ENCODE data around the gene UGT1A8. TPM values are rescaled to one million over a fixed set of nuclear protein-coding genes. Genes with fewer than 3 reads are reported as not detected.
A peak's percentile ranks its signal among the peaks of the same experiment; 100 is the strongest.

The UGT1A8 gene
- total RNA-seq, 2 experiments from 2014 or later = not detected

DNA sequence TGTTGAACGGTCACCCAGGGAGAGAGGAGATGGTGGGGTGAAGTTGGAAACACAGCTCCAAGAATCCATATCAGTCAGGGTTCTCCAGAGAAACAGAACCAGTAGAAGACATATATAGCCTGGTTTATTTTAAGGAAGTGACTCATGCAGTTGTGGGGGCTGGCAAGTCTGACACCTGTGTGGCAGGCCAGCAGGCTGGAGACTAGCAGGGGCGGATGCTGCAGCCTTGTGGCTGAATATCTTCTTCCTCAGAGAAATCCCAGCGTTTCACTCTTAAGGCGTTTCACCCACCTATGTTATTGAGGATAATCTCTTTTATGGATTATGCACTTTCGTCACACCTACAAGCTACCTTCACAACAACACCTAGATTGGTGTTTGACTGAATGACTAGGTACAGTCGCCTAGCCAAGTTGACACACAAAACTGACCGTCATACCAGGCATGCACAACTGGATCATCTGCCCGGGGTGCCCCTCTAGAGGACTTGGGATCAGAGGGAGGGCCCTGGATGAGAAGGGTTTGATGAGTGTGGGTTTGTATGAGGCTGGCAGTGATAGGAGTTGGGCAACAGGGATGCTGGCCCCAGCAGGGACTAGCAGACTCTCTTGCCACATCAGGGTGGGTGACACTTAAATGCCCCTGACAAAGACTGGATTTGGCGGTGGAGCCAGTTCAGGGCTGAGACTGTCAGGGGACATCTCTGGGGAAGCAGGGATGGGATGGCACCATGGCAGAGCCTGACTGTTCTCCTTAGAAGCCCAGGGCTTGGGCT is 184.1 kb downstream of the UGT1A8 start:
- DNase-seq = no peak
- H3K4me3 Mint-ChIP-seq = no peak overlapping the region
- H3K36me3 Mint-ChIP-seq = no peaks in the 10 kb centered on the region
- H3K27me3 Mint-ChIP-seq = peaks cover 29% of the 10 kb centered on the region
- no peaks in the 10 kb centered on the region for H3K9me3 Mint-ChIP-seq
- H3K27ac Mint-ChIP-seq = no peak overlapping the region
- POLR2A ChIA-PET = no interaction called here
- peak; percentile 92 for ATAC-seq (ENCODE audit: low read depth)
- H3K4me1 Mint-ChIP-seq = peaks cover 7% of the 10 kb centered on the region

DNA sequence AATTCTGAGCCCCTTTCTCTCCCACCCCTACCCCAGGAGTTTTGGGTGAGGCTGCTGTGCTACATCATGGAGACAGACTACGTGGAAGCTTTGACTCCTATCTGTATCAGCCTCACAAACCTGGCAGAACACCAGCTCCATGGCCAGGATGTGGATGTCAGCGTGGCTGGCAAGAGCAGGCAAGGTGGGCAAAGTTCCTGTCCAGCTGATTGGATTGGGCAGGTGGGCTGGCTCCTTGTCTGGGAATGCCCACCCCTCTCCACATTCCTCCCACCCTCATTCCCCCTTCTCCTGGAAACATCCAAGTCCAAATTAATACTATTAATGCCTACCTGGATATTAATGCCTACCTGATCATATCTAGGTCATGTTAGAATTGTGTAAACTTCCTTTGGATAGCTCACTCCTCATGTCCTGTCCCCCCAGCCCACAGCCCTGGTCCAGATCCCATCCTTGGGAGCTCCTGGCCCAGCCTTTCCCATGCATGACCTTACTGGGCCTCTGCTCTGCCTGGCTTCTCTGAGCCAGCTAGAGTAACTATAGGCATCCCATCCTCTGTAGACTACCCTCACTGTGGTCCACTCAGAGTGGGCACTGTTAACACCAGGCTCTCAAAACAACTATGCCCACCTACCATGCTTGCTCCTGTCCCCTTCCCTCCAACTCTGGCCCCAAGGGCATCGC is 184.8 kb downstream of the UGT1A8 start:
- ATAC-seq (ENCODE audit: low read depth) = no peak
- Mint-ChIP-seq H3K36me3 (no peaks in the 10 kb centered on the region), H3K4me1 (peaks cover 7% of the 10 kb centered on the region), H3K4me3 (no peak overlapping the region), H3K27ac (no peak overlapping the region), H3K27me3 (peaks cover 29% of the 10 kb centered on the region), H3K9me3 (no peaks in the 10 kb centered on the region)
- POLR2A ChIA-PET = no interaction called here
- no peak for DNase-seq

DNA sequence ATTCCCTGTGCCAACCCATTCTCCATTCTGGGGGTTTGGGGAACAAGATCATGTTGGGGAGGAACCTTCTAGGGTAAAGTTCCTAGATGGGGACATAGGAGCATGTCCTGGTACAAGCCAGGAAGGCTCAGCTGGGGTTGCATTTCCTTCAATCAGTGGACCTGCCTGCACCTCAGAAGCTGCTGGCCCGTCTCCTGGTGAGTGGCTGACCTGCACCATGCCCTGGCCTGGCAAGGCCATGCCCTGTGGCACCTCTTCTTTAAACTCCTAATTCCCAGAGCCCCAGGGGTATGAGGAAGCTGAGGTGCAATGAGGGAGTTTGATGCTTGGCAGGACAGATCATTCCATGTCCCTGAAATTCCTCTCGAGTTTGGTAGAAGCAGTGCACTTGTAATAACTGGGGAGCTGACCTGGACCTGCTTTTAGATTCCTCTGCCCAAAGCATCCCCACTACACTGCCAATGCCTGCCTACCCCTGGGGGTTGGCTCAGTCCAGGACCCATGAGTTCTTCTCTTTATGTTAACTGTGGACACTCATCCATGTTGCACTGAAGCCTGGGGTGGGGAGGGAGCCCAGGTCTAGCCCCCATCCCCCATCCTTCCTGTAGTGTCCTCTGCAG is 186.0 kb downstream of the UGT1A8 start:
- DNase-seq (no peak), ATAC-seq (ENCODE audit: low read depth) (no peak)
- POLR2A ChIA-PET = no interaction called here
- H3K4me3 Mint-ChIP-seq = no peak overlapping the region
- no peak overlapping the region for H3K27ac Mint-ChIP-seq
- H3K4me1 Mint-ChIP-seq = peaks cover 7% of the 10 kb centered on the region
- H3K9me3 Mint-ChIP-seq = no peaks in the 10 kb centered on the region
- peaks cover 22% of the 10 kb centered on the region for H3K27me3 Mint-ChIP-seq
- no peaks in the 10 kb centered on the region for H3K36me3 Mint-ChIP-seq

DNA sequence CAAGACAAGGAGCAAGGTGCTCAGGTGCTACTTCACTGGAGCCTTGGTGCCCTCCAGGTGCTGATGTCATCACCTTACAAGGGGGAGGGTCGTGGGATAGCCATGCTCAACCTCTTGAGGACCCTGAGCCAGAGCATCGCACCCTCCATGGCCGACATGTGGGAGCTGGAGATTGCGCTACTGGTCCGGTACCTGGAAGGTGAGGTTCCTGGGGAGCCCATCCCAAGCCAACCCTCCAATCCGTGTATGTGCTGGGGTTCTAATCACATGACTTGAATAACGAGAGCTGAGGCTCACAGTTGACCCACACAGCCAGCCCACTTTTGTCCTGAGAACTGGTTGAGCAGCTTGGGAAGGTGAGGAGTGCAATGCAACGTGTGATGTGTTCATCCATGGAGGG is 186.6 kb downstream of the UGT1A8 start:
- POLR2A ChIA-PET = no interaction called here
- Mint-ChIP-seq H3K36me3 (no peaks in the 10 kb centered on the region), H3K27ac (no peak overlapping the region), H3K27me3 (peaks cover 20% of the 10 kb centered on the region), H3K4me3 (no peak overlapping the region), H3K9me3 (no peaks in the 10 kb centered on the region), H3K4me1 (peaks cover 7% of the 10 kb centered on the region)
- DNase-seq = no peak
- no peak for ATAC-seq (ENCODE audit: low read depth)

- DNase-seq (no peak), ATAC-seq (ENCODE audit: low read depth) (no peak)
- POLR2A ChIA-PET = no interaction called here
- Mint-ChIP-seq H3K27ac (no peak overlapping the region), H3K27me3 (peaks cover 20% of the 10 kb centered on the region), H3K36me3 (no peaks in the 10 kb centered on the region), H3K9me3 (no peaks in the 10 kb centered on the region), H3K4me3 (no peak overlapping the region), H3K4me1 (no peaks in the 10 kb centered on the region)
These were observed 189.9 kb downstream of the UGT1A8 start for GRCh38 chr2:233807215-233807865.

DNA sequence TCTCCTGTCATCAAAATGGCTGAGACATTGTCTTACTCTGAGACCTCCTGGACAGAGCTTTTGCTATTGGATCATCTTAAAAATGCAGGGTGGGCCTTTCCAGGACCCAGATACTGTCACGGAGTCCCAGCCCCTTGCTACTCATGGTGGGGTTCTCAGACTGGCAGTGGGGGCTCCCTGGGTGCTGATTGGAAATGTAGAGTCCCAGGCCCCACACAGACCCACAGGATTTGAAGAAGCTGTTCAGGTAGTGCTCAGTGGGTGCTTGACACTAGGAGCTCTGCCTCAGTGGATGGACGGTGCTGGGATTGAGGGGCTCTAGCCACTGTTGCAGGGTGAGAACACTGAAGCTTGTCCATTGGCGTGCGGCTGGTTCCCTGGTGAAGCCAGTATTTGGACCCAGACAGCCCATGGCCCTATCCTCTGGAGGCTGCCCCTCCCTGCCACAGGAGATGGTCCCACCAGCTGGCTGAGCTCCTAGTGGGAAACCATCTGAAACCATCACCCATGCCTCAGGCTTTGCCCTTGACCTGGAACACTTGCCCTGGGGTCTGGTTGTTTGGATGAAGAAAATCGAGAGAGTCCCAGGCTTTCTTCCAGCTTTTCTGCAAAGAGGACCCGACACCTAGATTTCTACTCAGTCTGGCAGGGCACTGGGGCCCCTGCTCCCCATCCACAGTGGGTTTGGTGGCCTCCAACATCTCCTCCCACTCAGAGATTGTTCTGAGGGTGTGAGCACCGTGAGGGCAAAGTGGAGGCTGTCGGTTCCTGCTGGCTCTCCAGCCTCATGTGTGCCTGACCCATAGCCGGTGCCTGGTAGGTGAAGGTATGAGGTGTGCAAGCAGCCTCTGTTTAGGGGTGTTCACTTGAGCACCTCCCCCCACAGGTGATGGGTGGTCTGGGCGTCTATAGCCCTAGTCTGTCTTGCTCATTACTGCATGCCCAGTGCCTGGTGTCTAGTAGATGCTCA is 190.8 kb downstream of the UGT1A8 start:
- POLR2A ChIA-PET = interaction anchor here (0.5 kb wide), 1 partner anchor 106 kb away, joined by 4 read pairs; no protein-coding TSS in a partner anchor
- H3K36me3 Mint-ChIP-seq = no peaks in the 10 kb centered on the region
- H3K4me1 Mint-ChIP-seq = no peaks in the 10 kb centered on the region
- peaks cover 17% of the 10 kb centered on the region for H3K27me3 Mint-ChIP-seq
- no peaks in the 10 kb centered on the region for H3K9me3 Mint-ChIP-seq
- no peak overlapping the region for H3K4me3 Mint-ChIP-seq
- ATAC-seq (ENCODE audit: low read depth) = no peak
- no peak overlapping the region for H3K27ac Mint-ChIP-seq
- no peak for DNase-seq

DNA sequence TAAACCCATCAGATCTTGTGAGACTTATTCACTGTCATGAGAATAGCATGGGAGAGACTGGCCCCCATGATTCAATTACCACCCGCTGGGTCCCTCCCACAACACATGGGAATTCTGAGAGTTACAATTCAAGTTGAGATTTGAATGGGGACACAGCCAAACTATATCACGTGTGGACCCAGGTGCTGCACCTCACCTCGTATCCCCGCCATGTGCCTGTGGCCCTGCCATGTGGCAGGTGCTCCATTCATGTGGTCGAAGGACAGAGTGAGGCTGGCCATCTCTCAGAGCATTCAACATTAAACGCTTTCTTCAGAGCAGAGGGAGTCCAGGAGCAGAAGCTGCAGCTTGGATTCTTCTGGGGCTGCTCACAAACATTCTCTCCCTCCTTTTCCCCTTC is 193.0 kb downstream of the UGT1A8 start:
- H3K27me3 Mint-ChIP-seq = peaks cover 11% of the 10 kb centered on the region
- DNase-seq (no peak), ATAC-seq (ENCODE audit: low read depth) (no peak)
- no peak overlapping the region for H3K4me3 Mint-ChIP-seq
- H3K4me1 Mint-ChIP-seq = no peaks in the 10 kb centered on the region
- H3K9me3 Mint-ChIP-seq = no peaks in the 10 kb centered on the region
- H3K36me3 Mint-ChIP-seq = no peaks in the 10 kb centered on the region
- POLR2A ChIA-PET = no interaction called here
- no peak overlapping the region for H3K27ac Mint-ChIP-seq

DNA sequence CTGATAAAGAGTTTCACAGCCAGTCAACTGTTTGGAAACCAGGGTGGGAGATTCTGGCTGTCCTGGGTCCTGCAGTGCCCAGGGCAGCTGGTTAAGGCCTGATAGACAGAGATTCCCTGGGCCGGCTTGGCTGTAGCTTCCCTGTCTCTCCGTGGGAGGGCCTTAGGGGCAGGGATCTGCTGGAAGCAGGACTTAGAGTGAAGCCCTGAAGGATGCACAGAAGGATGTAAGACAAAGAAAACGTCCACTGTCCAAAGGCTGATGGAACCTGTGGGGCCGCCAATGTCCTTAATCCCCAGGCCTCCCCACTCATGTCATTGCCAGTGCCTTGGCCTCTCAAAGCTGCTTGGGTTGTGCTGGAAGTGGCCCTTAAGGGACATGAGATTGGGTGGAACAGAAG is 193.7 kb downstream of the UGT1A8 start:
- Mint-ChIP-seq H3K4me3 (no peak overlapping the region), H3K27ac (no peak overlapping the region), H3K4me1 (no peaks in the 10 kb centered on the region), H3K36me3 (no peaks in the 10 kb centered on the region), H3K27me3 (peaks cover 12% of the 10 kb centered on the region), H3K9me3 (no peaks in the 10 kb centered on the region)
- DNase-seq (no peak), ATAC-seq (ENCODE audit: low read depth) (no peak)
- POLR2A ChIA-PET = no interaction called here

DNA sequence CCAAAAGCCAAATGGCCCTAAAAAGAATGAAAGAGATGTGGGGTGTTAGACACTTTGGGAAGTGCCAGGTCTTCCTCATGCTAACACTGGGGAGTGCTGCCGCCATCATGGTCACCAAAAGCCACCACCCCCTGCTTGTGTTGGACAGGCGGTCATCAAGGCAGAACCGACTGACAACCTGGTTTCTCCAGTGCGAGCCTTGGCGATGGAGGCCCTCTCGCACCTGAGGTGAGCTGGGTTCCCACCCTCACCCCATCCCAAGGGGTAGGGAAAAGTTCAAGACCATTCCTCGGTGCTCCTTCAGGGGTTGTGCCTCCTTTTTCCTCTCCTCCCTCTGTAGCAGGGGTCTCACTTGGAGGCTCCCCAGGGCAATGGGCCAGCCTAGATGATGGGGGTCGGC is 194.3 kb downstream of the UGT1A8 start:
- peaks cover 10% of the 10 kb centered on the region for H3K27me3 Mint-ChIP-seq
- no peaks in the 10 kb centered on the region for H3K9me3 Mint-ChIP-seq
- POLR2A ChIA-PET = no interaction called here
- H3K4me3 Mint-ChIP-seq = no peak overlapping the region
- H3K4me1 Mint-ChIP-seq = no peaks in the 10 kb centered on the region
- no peak for DNase-seq
- ATAC-seq (ENCODE audit: low read depth) = no peak
- H3K36me3 Mint-ChIP-seq = no peaks in the 10 kb centered on the region
- no peak overlapping the region for H3K27ac Mint-ChIP-seq

GRCh38 chr2:233813236-233814055 is 196.0 kb downstream of the UGT1A8 start:
- no peaks in the 10 kb centered on the region for H3K9me3 Mint-ChIP-seq
- ATAC-seq (ENCODE audit: low read depth) (no peak), DNase-seq (no peak)
- no peaks in the 10 kb centered on the region for H3K36me3 Mint-ChIP-seq
- peaks cover 3% of the 10 kb centered on the region for H3K4me1 Mint-ChIP-seq
- peaks cover 10% of the 10 kb centered on the region for H3K27me3 Mint-ChIP-seq
- POLR2A ChIA-PET = no interaction called here
- no peak overlapping the region for H3K27ac Mint-ChIP-seq
- no peak overlapping the region for H3K4me3 Mint-ChIP-seq

DNA sequence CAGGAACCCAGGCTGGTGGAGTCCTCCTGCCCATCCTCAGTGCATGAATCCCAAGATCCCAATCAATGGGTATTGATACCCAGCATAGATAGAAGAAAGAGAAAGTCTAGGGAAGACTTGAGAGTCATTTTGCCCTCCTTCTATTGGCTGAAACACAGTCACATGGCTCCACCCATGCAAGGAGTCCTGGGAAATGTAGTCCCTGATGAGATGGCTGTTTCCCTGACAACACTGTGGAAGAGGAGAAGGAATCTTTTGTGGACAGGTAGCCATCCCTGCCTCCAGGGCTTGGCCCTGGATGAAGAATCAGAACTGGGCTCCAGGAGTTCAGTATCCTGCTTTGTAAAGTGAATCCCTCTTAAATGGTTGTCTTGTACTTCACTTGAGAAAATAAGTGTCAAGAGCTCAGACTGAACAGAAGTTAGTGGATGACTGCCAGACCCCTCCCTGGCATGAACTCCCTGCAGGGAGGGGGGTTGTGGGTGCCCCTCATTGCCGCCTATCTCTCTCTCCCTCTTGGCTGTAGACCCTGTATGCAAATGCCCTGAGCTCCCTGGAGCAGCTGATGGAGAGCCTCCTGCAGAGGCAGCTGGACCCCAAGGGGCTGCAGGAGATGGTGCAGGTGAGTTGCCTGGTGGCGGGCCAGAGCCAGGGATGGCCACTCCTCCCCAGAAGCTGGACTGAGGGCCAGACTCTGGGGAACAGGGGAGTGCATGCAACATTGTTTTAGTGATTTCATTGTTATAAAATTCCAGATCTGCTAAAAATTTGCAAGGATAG is 196.8 kb downstream of the UGT1A8 start:
- no peak for DNase-seq
- Mint-ChIP-seq H3K9me3 (no peaks in the 10 kb centered on the region), H3K4me3 (no peak overlapping the region), H3K27me3 (peaks cover 10% of the 10 kb centered on the region), H3K27ac (no peak overlapping the region), H3K36me3 (no peaks in the 10 kb centered on the region), H3K4me1 (peaks cover 3% of the 10 kb centered on the region)
- ATAC-seq (ENCODE audit: low read depth) = no peak
- POLR2A ChIA-PET = no interaction called here

DNA sequence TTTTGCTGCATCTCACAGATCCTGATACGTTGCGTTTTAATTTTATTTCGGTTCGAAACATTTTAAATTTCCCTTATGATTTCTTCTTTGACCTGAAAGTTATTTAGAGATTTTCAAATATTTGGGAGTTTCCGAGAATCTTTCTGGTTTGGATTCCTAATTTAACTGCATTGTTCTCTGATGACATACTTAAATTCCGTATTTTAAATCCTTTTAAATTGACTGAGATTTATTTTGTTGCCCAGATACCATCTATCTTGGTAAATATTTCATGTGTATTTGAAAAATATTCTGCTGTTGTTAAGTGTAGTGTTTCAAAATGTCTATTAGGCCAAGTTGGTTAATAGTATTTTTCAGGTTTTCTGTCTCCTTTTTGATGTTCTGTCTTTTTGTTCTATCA is 198.4 kb downstream of the UGT1A8 start:
- H3K36me3 Mint-ChIP-seq = no peaks in the 10 kb centered on the region
- H3K27ac Mint-ChIP-seq = no peak overlapping the region
- peaks cover 10% of the 10 kb centered on the region for H3K27me3 Mint-ChIP-seq
- ATAC-seq (ENCODE audit: low read depth) = no peak
- POLR2A ChIA-PET = no interaction called here
- DNase-seq = no peak
- H3K4me3 Mint-ChIP-seq = no peak overlapping the region
- peaks cover 3% of the 10 kb centered on the region for H3K4me1 Mint-ChIP-seq
- H3K9me3 Mint-ChIP-seq = no peaks in the 10 kb centered on the region

All from activated naive CD8-positive, alpha-beta T cell treated with anti-CD3 and anti-CD28 coated beads, Interleukin-2, amount 10 ng/mL, durations not matched to agents 7 days and 5 days (primary cell).